OCI-LY3 (cell line): ENCODE results near the gene SFPQ.

Source experiments
- EZH2phosphoT487 ChIP-seq: fragments of 200-600 bp; shearing (Covaris generic); IDR thresholded peaks from 2 replicates; pipeline ENCODE4 v1.6.1; 2018; ENCODE audit warnings: antibody characterized with exemption, mixed run types, low read depth
- TF ChIP-seq, protein P1 (sequence below): fragments of 200-600, 300-600 bp; sonication (generic); IDR thresholded peaks from 2 replicates; pipeline ENCODE4 v1.5.1; 2014; ENCODE audit warnings: antibody characterized with exemption, low read length, low read depth

DNA sequence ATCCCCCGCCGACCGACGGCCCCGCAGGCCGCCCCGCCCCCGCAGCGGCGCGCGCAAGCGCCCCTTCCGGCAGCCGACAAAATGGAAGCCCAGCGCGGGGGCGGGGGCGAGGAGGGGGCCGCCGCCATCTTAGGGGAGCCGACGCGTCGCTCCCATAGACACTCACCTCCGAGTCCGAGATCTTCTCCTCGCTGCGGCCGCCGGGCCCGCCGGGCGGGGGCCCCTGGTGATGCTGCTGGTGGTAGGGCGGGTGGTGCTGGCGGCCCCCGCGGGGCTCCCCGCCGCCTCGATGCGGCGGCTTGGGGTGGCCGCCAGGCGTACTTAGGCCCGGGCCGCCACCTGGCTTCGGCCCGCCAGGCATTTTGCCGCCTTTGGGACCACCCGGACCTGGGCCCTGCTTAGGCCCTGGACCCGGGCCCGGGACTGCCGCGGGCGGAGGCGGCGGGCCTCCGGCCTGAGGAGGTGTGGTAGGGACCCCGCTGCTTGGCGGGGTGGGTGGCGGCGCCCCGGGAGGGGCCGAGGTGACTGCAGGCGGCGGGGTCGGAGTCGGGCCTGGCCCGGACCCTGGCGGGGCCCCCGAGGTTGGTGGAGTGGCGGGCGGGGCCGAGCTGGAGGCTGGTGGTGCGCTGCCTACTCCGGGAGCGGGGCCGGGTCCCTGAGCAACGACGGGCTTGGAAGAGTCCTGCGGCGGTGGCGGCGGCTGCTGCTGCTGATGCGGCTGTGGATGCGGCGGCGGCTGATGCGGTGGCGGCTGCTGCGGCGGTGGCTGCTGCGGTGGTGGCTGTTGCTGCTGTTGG, 691 bp downstream of the SFPQ start:
- TF ChIP-seq, protein P1, sequence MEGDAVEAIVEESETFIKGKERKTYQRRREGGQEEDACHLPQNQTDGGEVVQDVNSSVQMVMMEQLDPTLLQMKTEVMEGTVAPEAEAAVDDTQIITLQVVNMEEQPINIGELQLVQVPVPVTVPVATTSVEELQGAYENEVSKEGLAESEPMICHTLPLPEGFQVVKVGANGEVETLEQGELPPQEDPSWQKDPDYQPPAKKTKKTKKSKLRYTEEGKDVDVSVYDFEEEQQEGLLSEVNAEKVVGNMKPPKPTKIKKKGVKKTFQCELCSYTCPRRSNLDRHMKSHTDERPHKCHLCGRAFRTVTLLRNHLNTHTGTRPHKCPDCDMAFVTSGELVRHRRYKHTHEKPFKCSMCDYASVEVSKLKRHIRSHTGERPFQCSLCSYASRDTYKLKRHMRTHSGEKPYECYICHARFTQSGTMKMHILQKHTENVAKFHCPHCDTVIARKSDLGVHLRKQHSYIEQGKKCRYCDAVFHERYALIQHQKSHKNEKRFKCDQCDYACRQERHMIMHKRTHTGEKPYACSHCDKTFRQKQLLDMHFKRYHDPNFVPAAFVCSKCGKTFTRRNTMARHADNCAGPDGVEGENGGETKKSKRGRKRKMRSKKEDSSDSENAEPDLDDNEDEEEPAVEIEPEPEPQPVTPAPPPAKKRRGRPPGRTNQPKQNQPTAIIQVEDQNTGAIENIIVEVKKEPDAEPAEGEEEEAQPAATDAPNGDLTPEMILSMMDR: no peak
- TF ChIP-seq EZH2phosphoT487: no peak
